ENCODE measurements around the gene RPS19.

DNA sequence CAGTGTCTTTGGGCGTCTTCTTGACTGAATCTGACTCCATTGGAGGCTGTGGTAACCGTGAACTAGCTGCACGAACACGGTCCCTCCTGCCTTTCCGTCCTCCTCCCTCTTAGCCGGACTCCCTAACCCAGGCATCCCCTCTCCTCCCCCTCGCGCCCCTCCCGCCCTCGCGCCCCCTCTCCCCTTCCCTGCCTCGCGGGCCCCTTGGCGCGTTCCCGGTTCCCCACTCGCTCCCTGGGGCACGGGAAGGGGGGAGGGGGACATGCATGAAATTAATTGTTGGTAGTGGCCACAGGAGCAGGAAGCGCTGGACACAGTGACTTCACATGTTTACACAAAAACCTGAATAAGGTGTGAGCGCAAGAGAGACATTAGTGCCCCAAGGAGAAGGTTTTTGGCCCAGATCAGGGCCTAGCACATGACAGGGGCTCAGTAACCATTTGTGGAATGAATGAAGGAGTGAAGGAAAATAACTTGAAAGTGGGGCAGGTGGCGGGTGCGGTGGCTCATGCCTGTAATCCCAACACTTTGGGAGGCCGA lies 14.9 kb upstream of the RPS19 start:
- TF ChIP-seq, protein P1, sequence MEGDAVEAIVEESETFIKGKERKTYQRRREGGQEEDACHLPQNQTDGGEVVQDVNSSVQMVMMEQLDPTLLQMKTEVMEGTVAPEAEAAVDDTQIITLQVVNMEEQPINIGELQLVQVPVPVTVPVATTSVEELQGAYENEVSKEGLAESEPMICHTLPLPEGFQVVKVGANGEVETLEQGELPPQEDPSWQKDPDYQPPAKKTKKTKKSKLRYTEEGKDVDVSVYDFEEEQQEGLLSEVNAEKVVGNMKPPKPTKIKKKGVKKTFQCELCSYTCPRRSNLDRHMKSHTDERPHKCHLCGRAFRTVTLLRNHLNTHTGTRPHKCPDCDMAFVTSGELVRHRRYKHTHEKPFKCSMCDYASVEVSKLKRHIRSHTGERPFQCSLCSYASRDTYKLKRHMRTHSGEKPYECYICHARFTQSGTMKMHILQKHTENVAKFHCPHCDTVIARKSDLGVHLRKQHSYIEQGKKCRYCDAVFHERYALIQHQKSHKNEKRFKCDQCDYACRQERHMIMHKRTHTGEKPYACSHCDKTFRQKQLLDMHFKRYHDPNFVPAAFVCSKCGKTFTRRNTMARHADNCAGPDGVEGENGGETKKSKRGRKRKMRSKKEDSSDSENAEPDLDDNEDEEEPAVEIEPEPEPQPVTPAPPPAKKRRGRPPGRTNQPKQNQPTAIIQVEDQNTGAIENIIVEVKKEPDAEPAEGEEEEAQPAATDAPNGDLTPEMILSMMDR (IDR thresholded peaks at IDR 0.05), result no peak
- TF ChIP-seq CREM (CRISPR knock-in tag; IDR thresholded peaks at IDR 0.05), result no peak
- TF ChIP-seq, protein P2, sequence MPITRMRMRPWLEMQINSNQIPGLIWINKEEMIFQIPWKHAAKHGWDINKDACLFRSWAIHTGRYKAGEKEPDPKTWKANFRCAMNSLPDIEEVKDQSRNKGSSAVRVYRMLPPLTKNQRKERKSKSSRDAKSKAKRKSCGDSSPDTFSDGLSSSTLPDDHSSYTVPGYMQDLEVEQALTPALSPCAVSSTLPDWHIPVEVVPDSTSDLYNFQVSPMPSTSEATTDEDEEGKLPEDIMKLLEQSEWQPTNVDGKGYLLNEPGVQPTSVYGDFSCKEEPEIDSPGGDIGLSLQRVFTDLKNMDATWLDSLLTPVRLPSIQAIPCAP (CRISPR knock-in tag; IDR thresholded peaks at IDR 0.05), result no peak
- TF ChIP-seq FOXP1 (CRISPR knock-in tag; IDR thresholded peaks at IDR 0.05; ENCODE audit: borderline replicate concordance), result no peak
- TF ChIP-seq, protein P3, sequence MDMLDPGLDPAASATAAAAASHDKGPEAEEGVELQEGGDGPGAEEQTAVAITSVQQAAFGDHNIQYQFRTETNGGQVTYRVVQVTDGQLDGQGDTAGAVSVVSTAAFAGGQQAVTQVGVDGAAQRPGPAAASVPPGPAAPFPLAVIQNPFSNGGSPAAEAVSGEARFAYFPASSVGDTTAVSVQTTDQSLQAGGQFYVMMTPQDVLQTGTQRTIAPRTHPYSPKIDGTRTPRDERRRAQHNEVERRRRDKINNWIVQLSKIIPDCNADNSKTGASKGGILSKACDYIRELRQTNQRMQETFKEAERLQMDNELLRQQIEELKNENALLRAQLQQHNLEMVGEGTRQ (CRISPR knock-in tag; IDR thresholded peaks at IDR 0.05), result no peak
- TF ChIP-seq CBFB (CRISPR knock-in tag; IDR thresholded peaks at IDR 0.05; ENCODE audit: low read depth), result no peak
- no peak for TF ChIP-seq SP1 (CRISPR knock-in tag; conservative IDR thresholded peaks at IDR 0.05)
- no peak for TF ChIP-seq SMAD4 (CRISPR knock-in tag; IDR thresholded peaks at IDR 0.05)
- TF ChIP-seq, protein P4, sequence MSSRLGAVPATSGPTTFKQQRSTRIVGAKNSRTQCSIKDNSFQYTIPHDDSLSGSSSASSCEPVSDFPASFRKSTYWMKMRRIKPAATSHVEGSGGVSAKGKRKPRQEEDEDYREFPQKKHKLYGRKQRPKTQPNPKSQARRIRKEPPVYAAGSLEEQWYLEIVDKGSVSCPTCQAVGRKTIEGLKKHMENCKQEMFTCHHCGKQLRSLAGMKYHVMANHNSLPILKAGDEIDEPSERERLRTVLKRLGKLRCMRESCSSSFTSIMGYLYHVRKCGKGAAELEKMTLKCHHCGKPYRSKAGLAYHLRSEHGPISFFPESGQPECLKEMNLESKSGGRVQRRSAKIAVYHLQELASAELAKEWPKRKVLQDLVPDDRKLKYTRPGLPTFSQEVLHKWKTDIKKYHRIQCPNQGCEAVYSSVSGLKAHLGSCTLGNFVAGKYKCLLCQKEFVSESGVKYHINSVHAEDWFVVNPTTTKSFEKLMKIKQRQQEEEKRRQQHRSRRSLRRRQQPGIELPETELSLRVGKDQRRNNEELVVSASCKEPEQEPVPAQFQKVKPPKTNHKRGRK (CRISPR knock-in tag; IDR thresholded peaks at IDR 0.05; ENCODE audit: borderline replicate concordance), result no peak
- TF ChIP-seq, protein P5, sequence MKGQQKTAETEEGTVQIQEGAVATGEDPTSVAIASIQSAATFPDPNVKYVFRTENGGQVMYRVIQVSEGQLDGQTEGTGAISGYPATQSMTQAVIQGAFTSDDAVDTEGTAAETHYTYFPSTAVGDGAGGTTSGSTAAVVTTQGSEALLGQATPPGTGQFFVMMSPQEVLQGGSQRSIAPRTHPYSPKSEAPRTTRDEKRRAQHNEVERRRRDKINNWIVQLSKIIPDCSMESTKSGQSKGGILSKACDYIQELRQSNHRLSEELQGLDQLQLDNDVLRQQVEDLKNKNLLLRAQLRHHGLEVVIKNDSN (CRISPR knock-in tag; IDR thresholded peaks at IDR 0.05), result no peak
